CD4-positive, alpha-beta T cell treated with Interleukin-4 for 4 hours (primary cell): Measurements from ENCODE around the gene ARNT2.
"Not testable (repeated sequence)": the region's sequence is repeated elsewhere in the genome, so short reads cannot be mapped to it uniquely, and the experiment has no call there.

ENCODE experiments used
- DNase-seq: peaks from one replicate; pipeline ENCODE4 v3.0.0-alpha.2; 2020

ARNT2 gene

GRCh38 chr15:80404057-80404760, at the start of gene ARNT2:
Gene ARNT2, plus strand, starts transcription at chr15:80404382. Its CDS starts 134 bp downstream, at chr15:80404516.
- DNase-seq, result no peak

DNA sequence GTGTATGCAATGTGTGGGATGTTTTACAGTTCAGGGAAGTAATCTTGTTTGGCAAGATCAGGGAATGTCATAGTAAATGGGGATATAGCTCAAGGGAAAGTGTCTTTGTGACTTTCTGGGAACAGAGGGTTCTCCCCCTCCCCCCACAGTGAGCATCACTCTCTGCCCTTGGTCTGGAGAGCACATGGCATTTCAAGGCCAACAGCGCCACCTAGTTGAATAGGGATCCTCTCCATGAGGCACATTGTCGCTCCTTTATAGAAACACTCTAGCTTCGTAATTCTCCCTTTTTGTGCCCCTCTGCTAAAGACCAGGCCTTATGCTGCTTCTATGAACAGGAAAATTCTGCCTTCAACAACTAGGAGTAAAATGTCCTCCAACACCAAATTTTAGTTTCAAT, 37.1 kb upstream of the ARNT2 start:
- no peak for DNase-seq

DNA sequence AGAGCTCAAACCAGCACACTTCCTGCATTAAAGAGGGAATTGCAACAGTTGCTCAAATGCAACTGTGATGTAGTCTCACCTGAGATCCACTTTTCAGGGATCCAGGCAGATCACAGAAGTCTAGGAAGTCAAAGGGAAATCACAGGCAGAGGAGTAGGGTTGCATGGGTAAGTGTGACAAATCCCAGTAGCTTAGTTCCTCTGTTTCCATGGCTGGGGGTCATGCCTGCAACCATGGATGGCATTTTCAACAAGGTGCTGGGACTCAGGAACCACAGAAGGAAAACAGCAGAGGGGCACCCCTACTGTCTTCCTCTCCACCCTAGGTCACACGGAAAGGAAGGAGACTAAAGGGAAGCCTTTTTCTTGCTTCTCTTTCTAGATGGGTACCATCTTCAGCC, 36.5 kb upstream of the ARNT2 start:
- no peak for DNase-seq

GRCh38 chr15:80371924-80372323, 32.3 kb upstream of the ARNT2 start:
- no peak for DNase-seq

DNA sequence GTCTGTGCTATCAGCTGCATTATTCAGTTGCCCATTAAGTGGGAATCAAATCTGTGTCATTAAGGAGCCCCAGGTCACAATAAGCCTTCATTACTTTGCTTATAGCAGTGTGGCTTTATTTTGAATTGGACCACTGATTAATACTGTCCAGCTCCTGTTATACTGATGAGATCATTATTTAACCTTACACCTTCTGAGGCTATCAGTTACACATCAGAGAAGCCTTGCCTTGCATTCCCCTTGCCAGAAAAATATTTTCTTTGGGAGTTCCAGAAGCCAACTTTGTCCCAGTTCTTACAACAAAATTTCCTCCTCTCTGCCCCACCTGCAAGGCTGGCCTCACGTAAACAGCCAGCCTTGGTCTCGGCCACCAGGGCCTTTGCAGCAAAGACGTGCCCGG, 29.7 kb upstream of the ARNT2 start:
- no peak for DNase-seq

GRCh38 chr15:80375968-80376891, 28.0 kb upstream of the ARNT2 start:
- DNase-seq, result no peak

- no peak for DNase-seq
Observed at GRCh38 chr15:80379693-80380092, 24.5 kb upstream of the ARNT2 start.

DNA sequence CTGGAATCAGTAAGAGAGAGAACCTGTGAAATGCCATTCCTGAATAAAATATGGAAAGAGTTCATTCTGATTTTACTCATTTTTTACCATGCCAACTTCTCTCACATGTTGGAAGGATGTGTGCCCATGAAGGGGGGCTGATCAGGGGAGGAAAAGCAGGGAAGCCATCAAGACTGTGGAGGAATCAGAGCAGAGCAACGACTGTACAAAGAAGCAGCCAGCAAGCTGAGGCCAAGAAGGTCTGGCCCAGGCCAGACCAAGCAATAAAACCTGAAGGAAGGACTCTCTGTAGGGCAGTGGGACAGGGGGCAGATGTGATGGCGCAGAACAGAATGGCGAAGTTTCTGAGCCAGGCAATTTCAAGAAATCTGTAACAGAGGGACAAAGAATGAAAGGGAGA, 24.0 kb upstream of the ARNT2 start:
- DNase-seq, result no peak

DNA sequence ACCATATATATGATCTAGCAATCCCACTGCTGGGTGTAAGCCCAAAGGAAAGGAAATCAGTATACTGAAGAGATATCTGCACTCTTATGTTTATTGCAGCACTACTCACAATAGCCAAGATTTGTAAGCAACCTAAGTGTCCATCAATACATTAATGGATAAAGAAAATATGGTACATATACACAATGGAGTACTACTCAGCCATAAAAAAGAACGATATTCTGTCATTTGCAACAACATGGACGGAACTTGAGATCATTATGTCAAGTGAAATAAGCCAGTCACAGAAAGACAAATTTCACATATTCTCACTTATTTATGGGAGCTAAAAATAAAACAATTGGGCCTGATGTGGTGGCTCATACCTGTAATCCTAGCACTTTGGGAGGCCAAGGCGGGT, 21.9 kb upstream of the ARNT2 start:
- DNase-seq, result no peak

DNA sequence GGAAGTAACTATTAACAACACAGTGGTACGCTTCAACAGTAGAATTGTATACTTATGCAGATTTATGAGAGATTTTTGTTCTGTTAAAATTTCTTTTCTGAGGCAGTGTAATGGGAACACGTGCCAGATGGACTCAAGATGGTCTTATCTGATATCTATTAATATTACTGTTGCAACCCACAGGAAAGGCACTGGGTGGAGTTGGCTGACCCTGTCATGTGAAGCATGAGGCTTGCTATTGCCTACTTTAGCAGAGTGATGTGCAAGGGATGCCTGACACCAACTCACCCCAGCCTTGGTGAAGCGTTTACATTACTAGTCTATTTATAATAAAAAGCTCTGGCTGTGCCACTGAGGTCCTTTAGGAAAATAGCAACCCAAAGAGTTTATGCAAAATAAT, 19.8 kb upstream of the ARNT2 start:
- no peak for DNase-seq

- no peak for DNase-seq
Observed at GRCh38 chr15:80386151-80386550, 18.0 kb upstream of the ARNT2 start.

GRCh38 chr15:80388326-80388725, 15.9 kb upstream of the ARNT2 start:
- DNase-seq, result no peak

- no peak for DNase-seq
Observed at GRCh38 chr15:80389370-80389769, 14.8 kb upstream of the ARNT2 start.

GRCh38 chr15:80390942-80391341, 13.2 kb upstream of the ARNT2 start:
- DNase-seq, result not testable (repeated sequence)

DNA sequence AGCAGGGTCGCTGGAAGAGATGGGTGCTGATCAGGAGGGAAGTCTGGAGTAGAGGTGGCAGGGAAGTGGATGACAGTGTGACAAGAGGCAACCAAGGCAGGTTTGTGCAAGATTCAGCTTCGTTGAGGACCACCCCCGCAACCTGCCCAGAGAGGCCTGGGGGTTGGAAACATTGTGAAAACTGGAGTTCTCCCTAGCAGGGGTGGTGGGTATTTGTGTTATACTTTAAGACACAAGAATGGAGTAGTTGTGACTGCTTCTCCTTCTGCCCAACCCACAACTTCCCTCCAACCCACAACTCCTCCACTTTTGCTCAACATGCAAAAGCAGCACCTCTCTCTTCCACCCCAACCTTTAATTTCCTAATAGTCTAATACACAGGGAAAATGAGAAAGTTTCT, 8.6 kb upstream of the ARNT2 start:
- DNase-seq, result no peak

DNA sequence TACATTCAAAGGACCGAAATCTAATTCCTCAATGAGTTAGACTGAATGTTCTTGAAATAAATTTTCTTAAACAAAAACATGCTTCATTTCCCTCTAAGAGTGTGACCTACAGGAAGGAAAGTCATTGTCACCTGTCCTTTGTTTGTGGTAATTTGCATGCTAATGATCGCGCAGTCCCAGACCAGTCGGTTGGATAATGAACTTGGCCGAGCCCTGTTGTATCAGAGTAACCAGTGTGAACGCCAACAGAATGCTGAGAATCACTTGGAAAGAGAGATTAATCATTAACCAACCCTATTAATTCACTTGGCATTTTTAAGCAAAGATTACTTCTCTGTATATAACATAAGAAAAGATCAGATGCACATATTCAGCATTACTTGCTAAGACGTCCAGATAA, 8.1 kb upstream of the ARNT2 start:
- no peak for DNase-seq

DNA sequence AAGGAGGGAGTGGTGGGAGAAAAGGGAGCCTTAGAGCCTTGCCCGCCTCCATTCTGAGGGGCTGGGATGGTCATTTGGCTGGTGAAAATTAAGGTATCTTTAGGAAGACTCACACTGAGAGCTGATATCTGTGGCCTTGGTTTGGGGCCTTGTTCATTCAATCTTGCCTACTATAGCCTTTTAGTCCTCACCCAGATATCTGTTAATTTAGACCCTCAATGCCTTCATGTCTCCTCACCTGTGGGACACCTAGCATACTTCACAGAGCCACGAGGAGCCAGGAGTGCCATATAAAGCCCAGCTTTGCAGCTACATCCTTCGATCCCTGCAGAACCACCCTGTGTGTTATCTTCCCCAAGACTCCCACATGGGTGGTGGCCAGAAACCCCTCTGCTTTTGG, 4.7 kb upstream of the ARNT2 start:
- no peak for DNase-seq

- DNase-seq, result no peak
Observed at GRCh38 chr15:80401456-80401855, 2.7 kb upstream of the ARNT2 start.

- no peak for DNase-seq
Observed at GRCh38 chr15:80402339-80402738, 1.8 kb upstream of the ARNT2 start.

DNA sequence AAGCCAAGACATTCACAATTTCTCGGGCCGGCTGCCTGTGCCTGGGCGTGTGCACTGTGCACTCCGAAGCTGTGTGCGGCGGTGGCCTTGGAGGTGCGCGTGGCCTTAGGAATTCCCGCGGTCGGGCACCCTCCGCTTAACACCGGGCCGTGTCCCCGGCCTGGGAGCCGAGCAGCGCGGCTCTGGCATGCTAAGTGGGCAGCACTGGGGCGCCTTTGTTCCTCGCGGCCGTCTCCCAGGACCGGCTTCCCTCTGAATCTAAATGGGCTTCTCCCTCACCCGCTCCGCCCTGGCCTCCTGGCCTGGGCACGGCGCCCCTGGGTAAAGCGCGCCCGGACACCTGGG, 498 bp upstream of the ARNT2 start:
- no peak for DNase-seq

DNA sequence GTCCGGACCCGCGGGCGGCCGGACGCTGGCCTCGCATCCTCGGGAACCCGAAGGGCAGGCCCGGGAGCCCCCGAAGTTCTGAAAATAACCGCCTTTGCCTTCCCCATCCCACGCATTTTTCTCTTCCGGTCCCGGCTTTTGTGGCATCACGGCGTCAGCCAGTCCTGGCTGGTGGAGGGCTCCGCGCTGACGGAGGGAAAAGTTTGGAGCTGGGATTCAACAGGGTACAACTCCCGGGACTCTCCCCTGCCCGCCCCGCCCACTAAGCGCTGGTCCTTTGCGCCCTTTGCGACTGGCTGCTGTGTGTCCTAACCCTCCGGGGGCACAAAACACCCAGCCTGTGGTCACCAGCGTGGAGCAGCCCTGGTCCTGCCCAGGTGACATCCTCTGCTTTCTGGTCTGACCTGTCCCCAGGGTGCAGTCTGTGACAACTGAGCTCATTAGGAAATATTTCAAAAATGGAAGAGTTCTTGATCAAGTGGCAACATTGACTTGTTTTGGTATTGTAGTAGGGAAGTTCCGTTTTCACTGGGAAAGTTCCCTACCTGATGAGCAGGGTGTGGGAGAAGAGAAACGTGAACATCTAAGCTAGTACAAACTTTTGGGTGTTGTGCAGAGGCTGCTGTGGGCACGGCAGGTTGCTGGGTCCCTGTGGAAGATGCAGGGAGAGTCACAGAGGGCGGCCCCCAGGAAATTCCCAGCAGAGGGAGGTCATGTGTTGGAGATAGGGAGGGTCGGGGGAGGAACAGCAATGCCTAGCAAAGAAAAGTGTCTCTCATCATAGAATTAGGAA, 775 bp downstream of the ARNT2 start:
- DNase-seq, result no peak

- DNase-seq, result no peak
Observed at GRCh38 chr15:80405554-80405850, 1.3 kb downstream of the ARNT2 start.

DNA sequence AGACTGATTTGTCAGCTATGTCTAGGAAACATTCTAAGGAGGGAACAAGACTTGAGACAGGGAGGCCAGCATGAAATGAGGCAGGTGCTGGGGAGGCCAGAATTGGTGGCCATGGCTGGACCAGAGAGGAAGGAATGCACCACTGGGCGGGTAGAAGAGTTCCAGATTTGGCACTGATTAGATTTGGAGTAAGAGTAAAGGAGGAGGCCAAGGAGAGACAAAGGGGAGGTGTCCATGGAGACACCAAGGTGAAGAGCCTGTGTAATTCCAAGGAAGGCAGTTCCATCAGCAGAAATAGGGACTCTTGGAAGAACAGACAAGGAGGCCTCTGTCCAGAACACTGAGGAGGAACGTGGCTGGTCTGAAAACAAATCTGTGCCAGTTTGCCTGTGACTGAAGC, 1.8 kb downstream of the ARNT2 start:
- no peak for DNase-seq

- no peak for DNase-seq
Observed at GRCh38 chr15:80411788-80412288, 7.7 kb downstream of the ARNT2 start.
